Rectal smooth muscle tissue (tissue), 1 donor: ENCODE results near the gene MICAL2.
A peak's percentile ranks its signal among the peaks of the same experiment; 100 is the strongest.

Experiments used
- H3K27ac ChIP-seq: one replicate; pipeline ENCODE4 v1.7.0; 2013; ENCODE audit warnings: low read depth, low read length, inconsistent platforms
- H3K27me3 ChIP-seq: one replicate; pipeline ENCODE4 v1.7.0; 2013; ENCODE audit warnings: low read length; ENCODE audit not compliant: control insufficient read depth, insufficient read depth
- H3K36me3 ChIP-seq: one replicate; pipeline ENCODE4 v1.7.0; 2013; ENCODE audit warnings: low read length; ENCODE audit not compliant: control insufficient read depth, insufficient read depth
- H3K4me1 ChIP-seq: one replicate; pipeline ENCODE4 v1.7.0; 2013; ENCODE audit warnings: low read length; ENCODE audit not compliant: control insufficient read depth, insufficient read depth
- H3K4me3 ChIP-seq: one replicate; pipeline ENCODE4 v1.7.0; 2013; ENCODE audit warnings: low read length
- H3K9ac ChIP-seq: one replicate; pipeline ENCODE4 v1.7.0; 2013; ENCODE audit warnings: low read length

MICAL2 gene

GRCh38 chr11:12193515-12194336 lies 83.3 kb downstream of the MICAL2 start:
- H3K27me3 ChIP-seq: no peaks in the 10 kb centered on the region

GRCh38 chr11:12195768-12196167 lies 85.4 kb downstream of the MICAL2 start:
- Histone ChIP-seq H3K9ac (no peak overlapping the region), H3K27me3 (no peaks in the 10 kb centered on the region), H3K36me3 (no peaks in the 10 kb centered on the region), H3K4me3 (no peak overlapping the region), H3K4me1 (peaks cover 12% of the 10 kb centered on the region), H3K27ac (no peak overlapping the region)

More at GRCh38 chr11:12193515-12194336, 83.3 kb downstream of the MICAL2 start:
- Histone ChIP-seq H3K9ac (no peak overlapping the region), H3K4me3 (no peak overlapping the region), H3K27ac (no peak overlapping the region), H3K36me3 (no peaks in the 10 kb centered on the region), H3K4me1 (peaks cover 4% of the 10 kb centered on the region)

- Histone ChIP-seq H3K4me1 (peaks cover 16% of the 10 kb centered on the region), H3K9ac (no peak overlapping the region), H3K27ac (peak overlapping the region; percentile 31), H3K4me3 (no peak overlapping the region), H3K27me3 (no peaks in the 10 kb centered on the region), H3K36me3 (no peaks in the 10 kb centered on the region)
Observed at GRCh38 chr11:12196308-12196707, 85.9 kb downstream of the MICAL2 start.

- no peak overlapping the region for H3K4me3 ChIP-seq
- H3K4me1 ChIP-seq: peaks cover 16% of the 10 kb centered on the region
- H3K27ac ChIP-seq: peak overlapping the region; percentile 31
- H3K36me3 ChIP-seq: no peaks in the 10 kb centered on the region
- no peak overlapping the region for H3K9ac ChIP-seq
- no peaks in the 10 kb centered on the region for H3K27me3 ChIP-seq
Observed at GRCh38 chr11:12196872-12197271, 86.5 kb downstream of the MICAL2 start.

- H3K4me1 ChIP-seq: peaks cover 16% of the 10 kb centered on the region
- no peaks in the 10 kb centered on the region for H3K27me3 ChIP-seq
- H3K27ac ChIP-seq: no peak overlapping the region
- H3K9ac ChIP-seq: no peak overlapping the region
- no peaks in the 10 kb centered on the region for H3K36me3 ChIP-seq
- no peak overlapping the region for H3K4me3 ChIP-seq
Observed at GRCh38 chr11:12198251-12199222, 88.1 kb downstream of the MICAL2 start.

- Histone ChIP-seq H3K27ac (no peak overlapping the region), H3K4me3 (no peak overlapping the region), H3K36me3 (peaks cover 4% of the 10 kb centered on the region), H3K4me1 (peaks cover 16% of the 10 kb centered on the region), H3K27me3 (no peaks in the 10 kb centered on the region), H3K9ac (no peak overlapping the region)
Observed at GRCh38 chr11:12199231-12199948, 89.0 kb downstream of the MICAL2 start.

- Histone ChIP-seq H3K4me1 (peaks cover 16% of the 10 kb centered on the region), H3K4me3 (no peak overlapping the region), H3K9ac (no peak overlapping the region), H3K36me3 (peaks cover 11% of the 10 kb centered on the region), H3K27ac (peak overlapping the region; percentile 63), H3K27me3 (no peaks in the 10 kb centered on the region)
Observed at GRCh38 chr11:12200279-12200990, 90.0 kb downstream of the MICAL2 start.

- Histone ChIP-seq H3K9ac (no peak overlapping the region), H3K27ac (peak overlapping the region; percentile 63), H3K36me3 (peaks cover 11% of the 10 kb centered on the region), H3K4me3 (no peak overlapping the region), H3K4me1 (peaks cover 16% of the 10 kb centered on the region), H3K27me3 (no peaks in the 10 kb centered on the region)
Observed at GRCh38 chr11:12200991-12201985, 90.9 kb downstream of the MICAL2 start.

GRCh38 chr11:12202661-12203310 lies 92.4 kb downstream of the MICAL2 start:
- H3K27ac ChIP-seq: no peak overlapping the region

GRCh38 chr11:12204506-12204905 lies 94.1 kb downstream of the MICAL2 start:
- Histone ChIP-seq H3K27me3 (no peaks in the 10 kb centered on the region), H3K4me1 (peaks cover 13% of the 10 kb centered on the region), H3K4me3 (no peak overlapping the region), H3K27ac (no peak overlapping the region), H3K9ac (no peak overlapping the region), H3K36me3 (peaks cover 11% of the 10 kb centered on the region)

More at GRCh38 chr11:12202661-12203310, 92.4 kb downstream of the MICAL2 start:
- H3K36me3 ChIP-seq: peaks cover 11% of the 10 kb centered on the region
- no peak overlapping the region for H3K4me3 ChIP-seq
- H3K9ac ChIP-seq: no peak overlapping the region
- H3K4me1 ChIP-seq: peaks cover 13% of the 10 kb centered on the region
- H3K27me3 ChIP-seq: no peaks in the 10 kb centered on the region
